ENCODE results near the gene CBL. TPM values are rescaled to one million over a fixed set of nuclear protein-coding genes. Genes with fewer than 3 reads are reported as not detected.
A peak's percentile ranks its signal among the peaks of the same experiment; 100 is the strongest.

The CBL gene
- total and polyA plus RNA-seq, 2 donors from 2014 or later = 2.0 to 20.6 TPM

DNA sequence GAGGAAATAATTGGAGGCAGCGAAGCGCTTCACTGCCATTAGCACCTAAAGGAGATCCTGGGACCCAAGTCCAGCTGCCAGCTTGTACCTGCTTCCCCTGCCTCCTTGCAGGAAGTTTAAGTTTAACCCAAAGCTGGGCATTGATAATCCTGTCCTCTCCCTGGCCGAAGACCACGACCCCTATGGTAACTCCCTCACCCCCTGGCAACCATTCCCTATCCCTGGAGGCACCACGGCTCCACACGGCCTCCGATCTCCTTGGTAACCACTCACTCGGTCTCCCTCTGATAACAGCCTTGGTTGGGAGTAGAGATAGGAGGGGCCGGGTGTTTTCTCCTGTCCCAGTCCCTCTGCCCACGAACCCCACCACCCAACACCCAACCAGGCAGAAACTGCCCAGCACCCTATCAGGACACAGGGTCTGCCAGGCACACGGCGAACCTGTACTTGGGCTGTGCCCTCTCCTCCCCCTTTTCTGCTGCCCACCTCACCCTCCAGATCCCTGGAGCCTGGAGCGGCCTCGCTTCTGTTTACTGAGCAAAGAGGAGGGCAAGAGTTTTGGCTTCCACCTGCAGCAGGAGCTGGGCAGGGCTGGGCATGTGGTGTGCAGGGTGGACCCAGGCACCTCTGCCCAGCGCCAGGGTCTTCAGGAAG is 20.0 kb upstream of the CBL start:
- DNase-seq (peak in 3 of 5 donors; percentile 18 to 55 (median 34)), FAIRE-seq (no peak)
- Histone ChIP-seq H3K27me3 (ENCODE audit: control insufficient read depth, insufficient read depth, low read length) (no peaks in the 10 kb centered on the region), H3K9ac (ENCODE audit: low read length in 3 of 3) (peak overlapping the region in 1 of 3 donors; percentile 55), H3K4me1 (ENCODE audit: control insufficient read depth in 2 of 3, insufficient read depth in 2 of 3, low read depth in 1 of 3, low read length in 3 of 3) (peaks cover 0 to 3% (median 0%) of the 10 kb centered on the region in 3 donors), H3K36me3 (ENCODE audit: control insufficient read depth in 2 of 3, insufficient read depth in 3 of 3, low read length in 3 of 3) (no peaks in the 10 kb centered on the region), H3K4me3 (ENCODE audit: low read length in 3 of 3) (peak overlapping the region in 2 of 3 donors; percentile 75 to 81), H3K27ac (ENCODE audit: low read depth in 2 of 2, low read length in 2 of 2) (peak overlapping the region in 1 of 2 donors; percentile 37), H3K9me3 (ENCODE audit: control insufficient read depth in 2 of 3, insufficient read depth in 1 of 3, low read length in 3 of 3) (no peaks in the 10 kb centered on the region)
- TF ChIP-seq, protein P1, sequence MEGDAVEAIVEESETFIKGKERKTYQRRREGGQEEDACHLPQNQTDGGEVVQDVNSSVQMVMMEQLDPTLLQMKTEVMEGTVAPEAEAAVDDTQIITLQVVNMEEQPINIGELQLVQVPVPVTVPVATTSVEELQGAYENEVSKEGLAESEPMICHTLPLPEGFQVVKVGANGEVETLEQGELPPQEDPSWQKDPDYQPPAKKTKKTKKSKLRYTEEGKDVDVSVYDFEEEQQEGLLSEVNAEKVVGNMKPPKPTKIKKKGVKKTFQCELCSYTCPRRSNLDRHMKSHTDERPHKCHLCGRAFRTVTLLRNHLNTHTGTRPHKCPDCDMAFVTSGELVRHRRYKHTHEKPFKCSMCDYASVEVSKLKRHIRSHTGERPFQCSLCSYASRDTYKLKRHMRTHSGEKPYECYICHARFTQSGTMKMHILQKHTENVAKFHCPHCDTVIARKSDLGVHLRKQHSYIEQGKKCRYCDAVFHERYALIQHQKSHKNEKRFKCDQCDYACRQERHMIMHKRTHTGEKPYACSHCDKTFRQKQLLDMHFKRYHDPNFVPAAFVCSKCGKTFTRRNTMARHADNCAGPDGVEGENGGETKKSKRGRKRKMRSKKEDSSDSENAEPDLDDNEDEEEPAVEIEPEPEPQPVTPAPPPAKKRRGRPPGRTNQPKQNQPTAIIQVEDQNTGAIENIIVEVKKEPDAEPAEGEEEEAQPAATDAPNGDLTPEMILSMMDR (IDR thresholded peaks at IDR 0.05; ENCODE audit: borderline replicate concordance, extremely low read depth, insufficient read depth) = no peak
- intact Hi-C loops (cut with DNase I) = no loop called here

DNA sequence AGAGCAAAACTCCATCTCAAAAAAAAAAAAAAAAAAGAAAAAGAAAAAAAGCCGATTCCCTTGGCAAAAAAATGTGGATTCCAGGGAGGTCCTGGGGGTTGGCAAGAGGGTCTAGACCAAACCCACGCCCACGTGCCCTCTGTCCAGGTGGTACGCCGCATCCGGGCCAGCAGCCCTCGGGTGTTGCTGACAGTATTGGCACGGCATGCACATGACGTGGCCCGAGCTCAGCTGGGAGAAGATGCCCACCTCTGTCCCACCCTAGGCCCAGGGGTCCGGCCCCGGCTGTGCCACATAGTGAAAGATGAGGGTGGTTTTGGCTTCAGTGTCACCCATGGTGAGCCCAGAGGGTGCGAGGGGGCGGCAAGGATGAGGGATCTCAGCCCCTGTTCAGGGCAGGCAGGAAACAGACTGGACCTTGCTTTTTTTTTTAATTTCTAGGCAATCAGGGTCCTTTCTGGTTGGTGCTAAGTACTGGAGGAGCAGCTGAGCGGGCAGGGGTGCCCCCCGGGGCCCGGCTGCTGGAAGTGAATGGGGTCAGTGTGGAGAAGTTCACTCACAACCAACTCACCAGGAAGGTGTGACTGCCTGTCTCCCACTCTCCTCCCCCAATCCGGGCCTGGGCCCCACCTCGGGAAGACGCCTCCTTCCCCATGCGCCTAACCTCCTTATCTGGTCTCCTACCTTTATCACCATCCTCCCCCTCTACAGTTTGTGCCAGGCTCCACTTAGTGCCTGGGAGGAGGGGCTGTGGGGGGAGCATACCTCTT is 18.8 kb upstream of the CBL start:
- intact Hi-C loops (cut with DNase I) = no loop called here
- FAIRE-seq = no peak
- no peaks in the 10 kb centered on the region for H3K27me3 ChIP-seq (ENCODE audit: control insufficient read depth, insufficient read depth, low read length)
- no peaks in the 10 kb centered on the region for H3K36me3 ChIP-seq (ENCODE audit: control insufficient read depth in 2 of 3, insufficient read depth in 3 of 3, low read length in 3 of 3)
- peaks cover 0 to 3% (median 0%) of the 10 kb centered on the region in 3 donors for H3K4me1 ChIP-seq (ENCODE audit: control insufficient read depth in 2 of 3, insufficient read depth in 2 of 3, low read depth in 1 of 3, low read length in 3 of 3)
- H3K27ac ChIP-seq (ENCODE audit: low read depth in 2 of 2, low read length in 2 of 2) = no peak overlapping the region
- H3K9ac ChIP-seq (ENCODE audit: low read length in 3 of 3) = no peak overlapping the region
- TF ChIP-seq, protein P1 (IDR thresholded peaks at IDR 0.05; ENCODE audit: borderline replicate concordance, extremely low read depth, insufficient read depth) = no peak
- H3K9me3 ChIP-seq (ENCODE audit: control insufficient read depth in 2 of 3, insufficient read depth in 1 of 3, low read length in 3 of 3) = no peaks in the 10 kb centered on the region
- no peak overlapping the region for H3K4me3 ChIP-seq (ENCODE audit: low read length in 3 of 3)
- peak in 1 of 5 donors; percentile 37 for DNase-seq

DNA sequence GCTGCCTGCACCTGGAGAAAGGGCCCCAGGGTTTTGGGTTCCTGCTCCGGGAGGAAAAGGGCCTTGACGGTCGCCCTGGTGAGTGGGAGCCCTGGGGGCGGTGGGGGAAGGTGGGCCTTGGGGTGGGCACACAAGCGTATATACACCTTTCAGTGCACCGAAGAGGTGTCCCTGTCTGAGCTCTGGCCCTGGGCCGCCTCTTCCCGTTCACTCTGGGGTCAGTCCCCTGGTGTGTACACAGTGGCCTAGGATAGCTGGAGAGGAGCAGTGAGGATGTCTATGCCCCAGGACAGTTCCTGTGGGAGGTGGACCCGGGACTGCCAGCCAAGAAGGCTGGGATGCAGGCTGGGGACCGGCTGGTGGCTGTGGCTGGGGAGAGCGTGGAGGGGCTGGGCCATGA is 18.1 kb upstream of the CBL start:
- DNase-seq (peak in 1 of 5 donors; percentile 52), FAIRE-seq (no peak)
- Histone ChIP-seq H3K4me3 (ENCODE audit: low read length in 3 of 3) (no peak overlapping the region), H3K36me3 (ENCODE audit: control insufficient read depth in 2 of 3, insufficient read depth in 3 of 3, low read length in 3 of 3) (no peaks in the 10 kb centered on the region), H3K9me3 (ENCODE audit: control insufficient read depth in 2 of 3, insufficient read depth in 1 of 3, low read length in 3 of 3) (no peaks in the 10 kb centered on the region), H3K9ac (ENCODE audit: low read length in 3 of 3) (no peak overlapping the region), H3K27me3 (ENCODE audit: control insufficient read depth, insufficient read depth, low read length) (no peaks in the 10 kb centered on the region), H3K4me1 (ENCODE audit: control insufficient read depth in 2 of 3, insufficient read depth in 2 of 3, low read depth in 1 of 3, low read length in 3 of 3) (peaks cover 0 to 3% (median 0%) of the 10 kb centered on the region in 3 donors), H3K27ac (ENCODE audit: low read depth in 2 of 2, low read length in 2 of 2) (no peak overlapping the region)
- TF ChIP-seq, protein P1 (IDR thresholded peaks at IDR 0.05; ENCODE audit: borderline replicate concordance, extremely low read depth, insufficient read depth) = no peak
- intact Hi-C loops (cut with DNase I) = no loop called here

Data from kidney (tissue), 14 donors.